ENCODE measurements around the gene KRT28.
A peak's percentile ranks its signal among the peaks of the same experiment; 100 is the strongest.
"Not testable (repeated sequence)": the region's sequence is repeated elsewhere in the genome, so short reads cannot be mapped to it uniquely, and the experiment has no call there.

Gene KRT28

DNA sequence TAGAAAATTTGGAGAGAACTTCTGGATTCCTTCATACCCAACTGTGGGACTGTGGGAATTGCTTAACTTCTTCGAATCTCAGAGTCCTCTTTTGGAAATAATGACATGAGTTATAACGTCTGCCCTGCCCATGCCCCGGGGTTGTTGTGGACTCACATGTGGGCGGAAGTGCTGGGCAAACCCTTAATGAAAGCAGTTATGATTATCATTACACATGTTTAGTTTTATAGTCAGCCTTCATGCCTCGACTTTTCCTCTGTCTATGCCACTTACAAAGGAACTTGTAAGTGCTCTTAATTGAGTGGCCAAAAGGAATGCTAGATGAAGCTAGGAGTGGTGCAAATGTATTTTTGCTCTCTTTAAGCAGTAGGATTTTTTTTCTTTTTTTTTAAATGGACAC is 21.3 kb downstream of the KRT28 start:
- DNase-seq, result no peak

DNA sequence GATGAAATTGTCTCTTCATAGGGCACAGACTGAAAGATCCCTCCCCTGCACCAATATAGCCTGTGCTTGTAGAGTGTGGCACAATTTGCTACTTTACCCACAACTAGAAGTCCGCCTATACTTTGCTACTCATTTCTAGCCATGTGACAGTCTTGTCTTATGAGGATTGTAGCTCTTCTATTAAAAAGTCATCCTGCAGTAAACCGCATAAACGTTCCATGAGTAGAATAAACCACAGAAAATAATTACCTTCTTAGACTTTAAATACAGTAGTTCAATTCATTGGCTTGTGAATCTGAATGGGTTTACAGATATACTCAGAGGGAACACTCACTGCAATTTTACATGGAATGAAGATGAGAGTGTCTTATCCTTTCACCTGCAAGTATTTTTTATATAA is 21.8 kb downstream of the KRT28 start:
- DNase-seq, result no peak

DNA sequence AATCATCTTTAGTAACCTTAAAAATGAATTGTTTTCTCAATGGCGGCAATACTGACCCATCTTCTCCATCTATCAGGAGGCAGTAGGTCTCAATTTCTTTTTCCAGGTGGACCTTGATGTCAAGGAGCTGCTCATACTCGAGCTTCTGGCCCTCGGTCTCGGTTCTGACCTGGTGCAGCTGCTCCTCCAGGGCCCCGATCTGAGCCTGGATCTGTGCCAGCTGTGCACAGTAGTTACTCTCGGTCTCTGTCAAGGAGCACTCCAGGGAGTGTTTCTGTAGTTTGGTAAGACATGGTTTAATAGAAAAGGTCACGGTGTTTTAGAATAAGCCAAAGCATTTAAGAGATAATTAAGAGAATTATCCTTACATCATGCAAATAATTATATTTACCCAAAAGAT is 22.3 kb downstream of the KRT28 start:
- DNase-seq, result peak; percentile 64

DNA sequence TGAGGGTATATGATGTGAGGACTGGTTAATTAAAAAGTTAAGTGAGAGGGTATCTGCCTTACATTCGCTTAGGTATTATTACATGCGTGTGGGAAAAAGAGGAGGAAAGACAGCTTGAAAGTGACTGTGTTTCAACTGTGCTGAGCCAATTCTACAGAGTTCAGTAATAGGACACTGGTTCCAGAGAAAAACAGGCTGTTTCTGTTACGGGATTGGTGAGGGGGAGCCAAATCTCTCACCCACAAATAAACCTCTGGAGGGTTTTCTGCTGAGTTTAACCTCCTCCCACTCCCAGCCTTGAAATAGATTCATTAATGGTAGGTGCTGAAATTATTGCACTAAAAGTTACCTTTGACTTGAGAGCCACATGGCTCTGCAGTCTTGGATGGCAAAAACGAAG is 23.8 kb downstream of the KRT28 start:
- no peak for DNase-seq

DNA sequence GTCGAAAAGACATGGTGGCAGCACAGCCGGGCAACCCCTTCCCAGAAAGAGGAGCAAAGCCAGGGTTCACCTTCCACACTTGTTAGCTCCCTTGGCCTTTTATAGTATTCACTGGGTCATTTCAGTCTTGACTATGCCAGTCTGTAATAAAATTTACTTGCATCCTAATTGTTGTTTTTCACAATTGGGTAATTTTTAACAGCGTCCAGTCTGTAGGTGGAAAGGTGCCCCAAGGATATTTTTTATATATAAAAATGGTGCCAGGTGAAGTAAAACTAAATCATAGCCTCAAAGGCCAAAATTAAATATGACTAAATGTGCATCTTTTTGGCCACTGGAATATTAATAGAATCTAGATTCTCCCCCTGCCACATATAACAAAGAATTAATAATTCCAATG is 27.7 kb downstream of the KRT28 start, which contains the start of gene KRT26:
KRT26 (minus strand) TSS at position 101 of the 400 bp plus-strand sequence; CDS start at position 13, 88 bp downstream.
- no peak for DNase-seq

DNA sequence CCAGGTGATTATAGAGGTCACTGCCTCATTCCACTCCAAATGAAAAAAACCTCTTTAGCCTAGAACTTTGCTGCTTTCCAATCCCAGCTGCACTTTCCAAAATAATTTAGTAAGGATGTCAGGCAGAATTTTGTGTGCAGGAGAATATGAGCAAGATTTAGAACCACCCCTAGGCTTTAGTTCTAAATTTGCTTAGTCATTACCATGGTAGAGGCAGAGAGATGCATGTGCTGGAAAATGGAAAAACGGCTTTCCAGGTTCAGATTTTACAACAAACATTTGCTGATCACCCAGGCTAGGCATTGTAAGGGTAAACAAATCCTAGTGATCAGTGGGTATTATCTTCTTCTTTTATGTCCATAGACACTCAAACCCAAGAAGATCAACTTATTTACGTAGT is 34.1 kb downstream of the KRT28 start:
- DNase-seq, result no peak

DNA sequence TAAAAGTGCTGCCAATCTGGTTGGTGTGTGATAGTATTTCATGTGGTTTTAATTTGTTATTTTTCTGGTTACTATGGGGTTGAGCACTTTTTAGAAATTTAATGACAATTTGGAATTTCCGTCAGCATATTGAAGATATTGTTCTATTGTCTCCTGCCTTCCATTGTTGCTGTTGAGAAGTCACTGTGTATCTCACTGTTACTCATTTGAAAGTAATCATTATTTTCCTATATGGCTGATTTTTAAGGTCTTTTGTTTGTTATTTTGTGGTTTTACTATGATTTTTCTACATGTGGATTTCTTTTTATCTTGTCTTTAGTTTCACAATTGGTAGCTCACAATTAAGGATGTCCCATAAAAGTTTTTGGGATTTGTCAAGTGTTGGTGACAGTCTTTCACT is 36.0 kb downstream of the KRT28 start:
- no peak for DNase-seq

DNA sequence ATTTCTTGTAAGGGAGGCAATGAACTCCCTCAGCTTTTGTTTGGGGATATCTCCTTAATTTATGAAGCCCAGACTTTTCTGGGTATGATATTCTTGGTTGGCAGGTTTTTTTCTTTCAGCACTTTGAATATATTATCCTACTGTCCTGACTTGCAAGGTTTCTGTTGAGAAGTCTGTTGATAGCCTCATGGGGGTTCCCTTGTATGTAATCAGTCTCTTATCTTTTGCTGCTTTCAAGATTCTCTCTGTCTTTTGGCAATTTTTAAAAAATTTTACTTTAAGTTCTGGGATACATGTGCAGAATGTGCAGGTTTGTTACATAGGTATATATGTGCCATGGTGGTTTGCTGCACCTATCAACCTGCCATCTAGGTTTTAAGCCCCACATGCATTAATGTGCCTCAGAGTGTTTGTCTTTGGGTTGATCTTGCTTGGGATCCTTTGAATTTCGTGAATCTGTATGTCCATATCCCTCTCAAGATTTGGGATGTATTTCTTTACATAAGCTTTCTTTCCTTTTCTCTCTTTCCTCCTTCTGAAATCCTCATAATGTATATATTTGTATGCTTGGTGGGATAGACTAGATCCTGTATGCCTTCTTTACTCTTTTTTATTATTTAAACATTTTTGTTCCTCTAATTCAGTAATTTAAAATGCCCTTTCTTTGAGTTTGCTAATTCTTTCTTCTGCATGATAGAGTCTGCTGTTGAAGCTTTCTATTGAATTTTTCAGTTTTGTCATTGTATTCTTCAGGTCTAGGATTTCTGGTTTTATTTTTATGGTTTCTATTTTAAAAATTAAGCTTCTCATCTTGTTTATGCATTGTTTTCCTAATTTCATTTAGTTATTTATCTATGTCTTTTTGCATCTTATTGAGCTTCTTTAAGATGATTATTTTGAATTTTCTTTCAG is 39.4 kb downstream of the KRT28 start:
- DNase-seq, result no peak

DNA sequence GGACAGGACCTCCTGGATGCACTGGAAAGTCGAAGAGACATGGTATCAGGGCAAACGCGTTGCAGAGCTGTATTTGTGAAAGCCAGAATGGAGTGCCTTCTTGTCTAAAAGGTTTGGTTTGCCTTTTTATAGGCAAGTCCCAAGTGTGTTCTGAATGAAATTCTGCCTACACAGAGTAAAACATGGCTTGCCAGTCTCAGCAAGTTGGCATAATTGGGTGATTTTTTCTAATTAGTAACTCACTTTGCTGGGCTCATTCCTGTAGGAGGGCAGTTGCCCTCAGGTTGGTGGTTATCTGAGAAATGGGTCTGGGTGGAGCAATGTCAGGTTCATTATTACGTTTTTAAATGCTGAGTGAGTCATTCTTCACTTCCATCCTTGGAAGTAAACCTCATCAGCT is 44.5 kb downstream of the KRT28 start, which contains the start of gene KRT25:
KRT25 (minus strand) TSS at position 101 of the 400 bp plus-strand sequence; CDS start at position 41, 60 bp downstream.
- no peak for DNase-seq

DNA sequence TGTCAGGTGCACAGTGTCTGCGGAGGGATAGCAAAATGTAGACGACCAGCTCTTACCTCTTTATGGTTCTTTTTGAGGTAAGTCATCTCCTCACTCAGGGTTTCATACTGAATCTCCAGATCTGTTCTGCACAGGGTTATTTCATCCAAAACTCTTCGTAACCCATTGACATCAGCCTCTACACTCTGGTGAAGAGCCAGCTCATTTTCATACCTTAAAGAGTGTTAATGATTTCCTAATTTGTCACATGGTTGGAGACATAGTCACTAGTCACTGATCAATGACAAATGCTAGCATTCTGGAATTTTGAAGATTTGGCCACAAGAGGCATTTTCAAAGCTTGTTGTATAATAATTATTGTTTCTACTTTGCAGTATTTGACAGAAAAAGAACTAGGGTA is 46.0 kb downstream of the KRT28 start:
- DNase-seq, result no peak

DNA sequence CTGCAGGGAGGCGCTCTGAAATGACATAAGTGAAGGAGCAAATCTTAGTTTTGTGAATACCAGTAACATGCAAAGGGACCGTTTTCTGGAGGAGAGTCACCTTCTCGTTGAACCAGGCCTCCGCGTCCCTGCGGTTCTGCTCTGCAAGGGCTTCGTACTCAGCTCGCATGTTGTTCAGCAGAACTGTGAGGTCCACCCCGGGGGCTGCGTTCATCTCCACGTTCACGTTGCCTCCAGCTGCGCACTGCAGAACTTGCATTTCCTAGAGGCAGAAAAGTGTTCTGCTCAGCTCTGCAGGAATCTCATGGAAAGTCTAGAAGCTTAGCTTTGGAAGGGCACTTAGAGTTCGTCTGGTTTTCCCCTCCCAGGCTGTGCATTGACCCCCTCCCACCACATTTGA is 48.7 kb downstream of the KRT28 start:
- DNase-seq, result no peak

DNA sequence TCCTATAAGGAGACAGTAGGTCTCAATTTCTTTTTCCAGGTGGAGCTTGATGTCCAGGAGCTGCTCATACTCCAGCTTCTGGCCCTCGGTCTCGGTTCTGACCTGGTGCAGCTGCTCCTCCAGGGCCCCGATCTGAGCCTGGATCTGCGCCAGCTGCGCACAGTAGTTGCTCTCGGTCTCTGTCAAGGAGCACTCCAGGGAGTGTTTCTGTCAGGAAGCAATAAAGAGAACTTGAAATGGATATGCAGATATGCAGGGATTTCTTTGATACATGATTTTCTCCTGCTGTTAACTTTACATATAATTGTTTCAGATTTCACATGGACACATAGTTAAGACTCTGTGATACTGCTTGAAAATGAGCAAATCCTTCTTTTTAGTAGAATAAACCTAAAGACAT is 49.4 kb downstream of the KRT28 start:
- no peak for DNase-seq

DNA sequence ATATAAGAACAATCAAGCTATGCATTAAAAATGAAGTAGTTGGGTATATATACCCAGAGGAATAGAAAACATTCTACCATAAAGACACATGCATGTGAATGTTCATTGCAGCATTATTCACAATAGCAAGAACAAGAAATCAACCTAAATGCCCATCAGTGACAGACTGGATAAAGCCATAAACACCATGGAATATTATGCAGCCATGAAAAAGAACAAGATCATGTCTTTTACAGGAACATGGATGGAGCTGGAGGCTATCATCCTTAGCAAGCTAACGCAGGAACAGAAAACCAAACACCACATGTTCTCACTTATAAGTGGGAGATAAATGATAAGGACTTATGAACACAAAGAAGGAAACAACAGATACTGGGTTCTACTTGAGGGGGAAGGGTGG is 51.1 kb downstream of the KRT28 start:
- not testable (repeated sequence) for DNase-seq
